HG03108 (cell line): ENCODE results near the gene LETMD1.
"Not testable (repeated sequence)": the region's sequence is repeated elsewhere in the genome, so short reads cannot be mapped to it uniquely, and the experiment has no call there.

Source experiments
- ATAC-seq: cut with Tn5 transposase; IDR thresholded peaks from one replicate; pipeline ENCODE4 v1.9.1; 2021; ENCODE audit warnings: moderate library complexity; ENCODE audit not compliant: unreplicated experiment

LETMD1 gene, protein sequence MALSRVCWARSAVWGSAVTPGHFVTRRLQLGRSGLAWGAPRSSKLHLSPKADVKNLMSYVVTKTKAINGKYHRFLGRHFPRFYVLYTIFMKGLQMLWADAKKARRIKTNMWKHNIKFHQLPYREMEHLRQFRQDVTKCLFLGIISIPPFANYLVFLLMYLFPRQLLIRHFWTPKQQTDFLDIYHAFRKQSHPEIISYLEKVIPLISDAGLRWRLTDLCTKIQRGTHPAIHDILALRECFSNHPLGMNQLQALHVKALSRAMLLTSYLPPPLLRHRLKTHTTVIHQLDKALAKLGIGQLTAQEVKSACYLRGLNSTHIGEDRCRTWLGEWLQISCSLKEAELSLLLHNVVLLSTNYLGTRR

DNA sequence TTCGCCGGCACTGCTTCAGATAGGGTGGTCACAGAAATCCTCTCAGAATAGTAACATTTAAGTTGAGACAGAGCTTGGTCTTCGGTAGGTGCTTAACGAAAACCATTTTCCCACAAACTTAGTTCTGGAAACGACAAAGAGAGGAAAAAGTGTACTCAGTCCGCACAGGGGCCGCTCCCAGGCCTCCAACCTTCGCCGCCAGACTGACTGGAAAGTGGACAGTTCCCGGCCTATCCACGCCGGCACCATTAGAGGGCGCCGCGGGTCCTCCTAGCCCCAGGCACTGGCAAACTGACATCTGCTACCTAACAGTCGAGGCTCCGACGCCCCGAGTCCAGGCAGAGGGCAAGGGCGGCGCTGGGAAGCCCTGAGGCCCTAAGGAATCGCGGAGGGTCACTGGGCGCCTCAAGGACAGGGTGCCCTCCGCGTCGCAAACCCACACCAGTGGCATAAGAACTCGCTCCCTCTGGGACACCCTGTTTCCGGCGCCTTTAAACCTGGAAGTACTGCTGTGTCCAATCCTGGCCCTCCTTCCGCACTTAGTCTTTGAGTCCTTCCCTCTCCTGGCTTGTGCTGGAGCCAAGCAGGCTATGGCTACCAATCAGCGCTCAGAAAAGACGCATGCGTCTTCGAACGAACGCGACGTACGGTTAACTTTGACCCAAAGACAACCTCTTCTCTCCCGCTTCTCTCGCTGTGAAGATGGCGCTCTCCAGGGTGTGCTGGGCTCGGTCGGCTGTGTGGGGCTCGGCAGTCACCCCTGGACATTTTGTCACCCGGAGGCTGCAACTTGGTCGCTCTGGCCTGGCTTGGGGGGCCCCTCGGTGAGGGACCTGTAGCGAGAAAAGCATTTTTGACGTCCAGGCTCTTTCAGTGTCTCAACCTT, at the start of gene LETMD1:
TSS of gene LETMD1 (plus strand) at position 673 of the 886 bp plus-strand sequence. CDS start at position 703, 30 bp downstream.
- peak; percentile 98 for ATAC-seq

GRCh38 chr12:50999093-50999492, 49.0 kb upstream of the LETMD1 start:
- ATAC-seq = no peak

DNA sequence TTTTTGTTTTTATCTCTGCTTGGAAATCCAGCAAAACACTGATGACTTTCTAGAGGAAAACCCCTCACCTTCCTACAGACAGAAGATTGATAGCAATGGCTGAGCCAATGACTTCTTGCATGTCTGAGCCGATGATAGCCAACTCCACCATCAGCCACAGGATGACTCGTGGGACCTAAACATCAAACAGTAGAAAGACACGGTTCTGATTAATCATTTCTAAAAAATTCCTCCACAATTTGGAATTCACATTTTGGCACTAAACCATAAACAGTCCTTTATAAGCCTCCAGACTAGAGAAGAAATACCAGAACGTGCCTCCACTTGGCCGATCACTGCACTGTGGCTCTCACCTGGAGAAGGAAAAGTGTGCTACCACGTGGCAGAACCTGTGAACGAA, 47.9 kb upstream of the LETMD1 start:
- ATAC-seq = no peak

DNA sequence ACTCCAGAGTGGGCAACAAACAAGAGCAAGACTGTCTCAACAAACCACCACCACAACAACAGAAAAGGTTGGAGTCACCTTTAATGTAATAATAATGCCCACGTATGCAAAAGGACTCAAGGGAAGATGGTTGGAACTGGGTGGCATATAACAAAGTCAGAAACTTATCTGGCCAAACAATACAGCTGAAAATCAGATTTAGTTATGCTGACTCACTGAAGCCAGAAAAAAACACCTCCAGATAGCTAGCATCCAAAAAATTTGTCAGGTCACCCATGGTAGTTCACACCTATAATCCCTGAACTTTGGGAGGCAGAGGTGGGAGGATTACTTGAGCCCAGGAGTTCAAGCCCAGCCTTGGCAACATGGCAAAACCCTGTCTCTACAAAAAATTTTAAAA, 46.3 kb upstream of the LETMD1 start:
- ATAC-seq = no peak

DNA sequence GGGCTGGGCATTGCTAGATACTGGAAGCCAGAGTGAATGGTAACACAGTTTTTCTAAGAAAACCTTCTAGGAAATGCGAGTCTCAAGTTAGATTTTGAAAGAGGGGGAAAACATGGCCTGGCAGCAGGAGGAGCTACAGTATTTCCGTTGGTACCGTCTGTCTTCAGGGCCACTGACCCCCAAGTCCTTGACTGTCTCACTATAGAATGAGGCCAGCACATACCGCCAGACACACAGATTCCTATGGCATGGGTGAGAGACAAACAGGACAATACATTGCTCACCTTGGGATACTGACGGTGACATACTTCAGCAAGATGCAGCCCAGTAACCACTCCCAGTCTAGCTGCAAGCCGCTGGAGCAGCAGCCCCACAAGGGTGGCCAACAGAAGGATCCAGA, 43.6 kb upstream of the LETMD1 start:
- ATAC-seq = no peak

DNA sequence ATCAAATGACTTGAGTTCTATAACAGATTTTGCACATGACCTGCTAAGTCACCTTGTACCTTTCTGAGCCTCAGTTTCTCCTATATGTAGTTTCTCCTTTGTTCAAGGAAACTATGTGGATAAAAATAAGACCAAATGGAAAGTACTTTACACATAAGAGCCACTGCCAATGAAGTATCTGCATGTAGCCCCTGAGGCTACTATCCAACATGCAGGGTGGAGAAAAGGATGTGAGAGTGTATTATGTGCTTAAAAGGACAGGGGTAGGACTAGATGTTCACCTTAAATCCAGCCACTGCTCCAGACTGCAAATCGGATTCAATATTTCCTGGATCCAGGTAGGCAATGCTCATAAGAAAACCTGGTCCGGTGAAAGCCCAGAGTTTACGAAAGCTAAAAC, 43.1 kb upstream of the LETMD1 start:
- no peak for ATAC-seq

GRCh38 chr12:51005671-51006070, 42.5 kb upstream of the LETMD1 start:
- ATAC-seq = no peak

GRCh38 chr12:51008329-51009055, 39.6 kb upstream of the LETMD1 start:
- ATAC-seq = no peak

DNA sequence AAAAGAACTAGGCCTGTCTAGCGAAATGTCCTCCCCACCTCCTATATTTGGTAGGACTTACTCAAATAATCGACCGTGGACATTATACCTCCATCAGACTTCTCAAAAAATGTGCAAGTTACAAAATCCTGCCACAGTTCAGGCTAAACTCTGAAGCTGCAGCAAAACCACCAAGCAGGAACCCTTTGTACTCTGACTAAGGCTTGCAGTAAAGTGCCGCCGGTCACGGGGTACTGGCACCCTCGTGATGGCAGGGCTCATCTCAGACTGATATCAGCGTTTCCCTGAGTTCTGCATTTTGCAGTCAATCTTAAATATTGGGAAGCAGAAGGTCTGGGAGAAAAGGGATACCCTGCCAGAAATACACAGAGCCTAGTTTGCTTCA, 39.1 kb upstream of the LETMD1 start:
- no peak for ATAC-seq

DNA sequence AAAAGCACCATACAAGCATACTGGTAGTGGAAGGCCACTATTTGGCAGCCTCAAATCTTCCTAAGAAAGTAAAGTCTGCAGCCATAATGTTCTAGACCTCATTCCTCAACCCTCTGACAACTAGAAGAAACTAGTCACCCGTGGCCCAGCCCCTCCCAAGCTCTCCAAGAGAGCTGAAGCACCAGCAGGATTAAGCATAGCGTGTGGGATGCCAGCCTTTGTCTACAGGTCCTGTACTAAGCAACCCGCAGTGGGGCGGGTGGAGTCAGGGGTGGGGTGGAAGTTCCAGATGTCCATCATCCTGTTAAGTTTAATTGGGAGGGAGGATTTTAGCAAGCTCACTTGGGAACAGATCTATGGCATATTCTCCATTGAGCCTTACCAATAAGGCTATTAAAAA, 36.2 kb upstream of the LETMD1 start:
- ATAC-seq = no peak

- no peak for ATAC-seq
Measured at GRCh38 chr12:51012570-51013236, 35.4 kb upstream of the LETMD1 start.

DNA sequence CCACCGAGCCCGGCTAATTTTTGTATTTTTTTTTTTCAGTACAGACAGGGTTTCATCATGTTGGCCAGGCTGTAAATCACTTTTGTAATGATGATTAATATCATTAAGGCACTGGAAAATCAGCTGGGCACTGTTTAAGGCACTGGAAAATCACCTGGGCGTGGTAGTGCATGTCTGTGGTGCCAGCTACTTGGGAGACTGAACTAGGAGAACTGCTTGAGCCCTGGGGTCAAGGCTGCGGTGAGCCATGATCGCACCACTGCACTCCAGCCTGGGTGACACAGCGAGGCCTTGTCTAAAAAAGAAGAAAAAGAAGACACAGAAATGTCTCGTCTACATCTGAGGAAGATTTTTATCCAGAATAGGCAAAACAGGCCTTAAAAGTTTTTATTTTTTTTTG, 34.7 kb upstream of the LETMD1 start:
- no peak for ATAC-seq

DNA sequence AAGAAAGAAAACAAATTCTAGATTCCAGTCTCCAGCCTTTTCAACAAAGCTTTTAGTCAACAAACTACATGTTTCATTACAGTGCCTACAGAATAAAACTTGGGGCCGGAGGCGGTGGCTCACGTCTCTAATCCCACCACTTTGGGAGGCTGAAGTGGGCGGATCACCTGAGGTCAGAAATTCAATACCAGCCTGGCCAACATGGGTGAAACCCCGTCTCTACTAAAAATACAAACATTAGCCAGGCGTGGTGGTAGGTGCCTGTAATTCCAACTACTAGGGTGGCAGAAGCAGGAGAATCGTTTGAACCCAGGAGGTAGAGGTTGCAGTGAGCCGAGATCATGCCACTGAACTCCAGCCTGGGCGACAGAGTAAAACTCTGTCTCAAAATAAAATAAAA, 33.7 kb upstream of the LETMD1 start:
- not testable (repeated sequence) for ATAC-seq

DNA sequence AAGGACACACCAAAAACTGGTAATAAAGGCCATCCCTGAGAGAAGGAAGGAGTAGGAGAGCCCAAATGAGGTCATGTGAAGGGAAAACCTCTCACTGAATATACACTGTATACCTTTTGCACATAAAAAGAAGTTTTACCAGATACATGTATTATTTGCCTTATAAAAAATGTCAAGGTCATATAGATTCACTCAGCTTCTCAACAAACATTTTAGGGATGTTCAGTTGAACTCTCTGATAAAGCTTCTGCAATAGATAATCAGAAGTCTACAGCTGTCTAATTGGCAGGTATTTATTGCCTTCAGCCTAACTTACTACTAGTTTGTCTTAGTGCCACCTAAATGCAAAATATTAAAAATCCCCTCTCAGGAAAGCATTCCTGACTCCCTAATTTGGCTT, 30.7 kb upstream of the LETMD1 start:
- ATAC-seq = no peak

DNA sequence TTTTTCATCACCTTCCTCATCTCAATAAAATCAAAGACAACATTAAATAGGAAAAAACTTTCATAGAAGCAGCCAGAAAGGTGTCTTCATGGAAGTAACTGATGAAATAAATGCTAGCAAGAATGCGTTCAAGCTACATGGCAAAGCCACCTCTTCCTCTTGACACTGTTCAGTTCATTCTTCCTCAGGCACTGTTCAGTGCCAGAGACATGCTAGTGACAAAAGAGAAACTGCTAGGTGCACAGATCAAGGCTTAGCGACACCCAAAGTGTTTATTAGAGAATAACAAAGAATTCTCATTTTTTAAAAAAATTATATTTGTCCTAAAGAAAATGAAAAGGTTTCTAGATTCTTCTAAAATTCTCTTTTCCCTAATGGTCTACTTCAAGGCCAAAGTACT, 29.2 kb upstream of the LETMD1 start:
- ATAC-seq = no peak

- no peak for ATAC-seq
Measured at GRCh38 chr12:51019927-51020326, 28.2 kb upstream of the LETMD1 start.

DNA sequence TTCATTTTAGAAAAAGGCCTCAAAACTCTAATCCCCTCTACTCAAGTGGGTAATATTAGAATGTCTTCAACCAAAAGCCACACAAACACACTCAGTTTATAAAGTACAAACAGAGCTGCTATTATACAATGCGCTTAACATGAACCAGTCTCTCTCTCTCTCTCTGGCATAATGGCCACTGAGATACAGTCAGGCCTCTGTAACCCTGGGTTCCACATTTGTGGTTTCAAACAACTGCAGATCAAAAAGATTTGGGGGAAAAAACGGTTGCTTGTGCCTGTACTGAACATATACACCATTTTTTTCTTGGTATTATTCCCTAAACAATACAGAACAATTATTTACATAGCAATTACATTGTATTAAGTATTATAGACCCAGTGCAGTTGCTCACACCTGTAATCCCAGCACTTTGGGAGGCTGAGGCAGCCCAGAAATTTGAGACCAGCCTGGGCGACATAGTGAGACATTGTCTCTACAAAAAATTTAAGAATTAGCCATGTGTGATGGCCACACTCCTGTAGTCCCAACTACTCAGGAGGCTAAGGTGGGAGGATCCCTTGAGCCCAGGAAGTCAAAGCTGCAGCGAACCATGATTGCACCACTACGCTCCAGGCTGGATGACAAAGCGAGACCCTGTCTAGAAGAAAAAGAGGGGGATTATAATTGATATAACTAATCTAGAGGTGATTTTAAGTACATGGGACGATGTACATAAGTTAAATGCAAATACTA, 27.5 kb upstream of the LETMD1 start:
- ATAC-seq = no peak

DNA sequence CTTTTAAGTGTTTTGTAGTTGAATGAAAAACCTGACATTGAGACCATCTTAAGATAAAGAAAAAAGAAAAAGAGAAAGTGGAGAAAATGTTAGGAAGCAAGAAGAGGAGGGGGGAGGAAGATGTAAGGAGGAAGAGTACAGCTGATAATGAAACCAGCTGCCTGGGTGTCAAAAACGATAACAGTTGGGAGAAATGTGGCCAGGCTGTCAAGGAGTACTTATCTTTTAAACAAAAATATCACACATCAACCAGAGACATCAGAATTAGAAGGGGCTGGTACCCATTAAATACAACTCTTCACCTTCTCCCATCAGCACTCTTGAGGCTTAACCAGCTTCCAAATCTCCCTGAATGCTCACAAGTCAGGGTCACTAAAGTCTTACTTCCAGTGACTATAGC, 26.4 kb upstream of the LETMD1 start:
- ATAC-seq = no peak

DNA sequence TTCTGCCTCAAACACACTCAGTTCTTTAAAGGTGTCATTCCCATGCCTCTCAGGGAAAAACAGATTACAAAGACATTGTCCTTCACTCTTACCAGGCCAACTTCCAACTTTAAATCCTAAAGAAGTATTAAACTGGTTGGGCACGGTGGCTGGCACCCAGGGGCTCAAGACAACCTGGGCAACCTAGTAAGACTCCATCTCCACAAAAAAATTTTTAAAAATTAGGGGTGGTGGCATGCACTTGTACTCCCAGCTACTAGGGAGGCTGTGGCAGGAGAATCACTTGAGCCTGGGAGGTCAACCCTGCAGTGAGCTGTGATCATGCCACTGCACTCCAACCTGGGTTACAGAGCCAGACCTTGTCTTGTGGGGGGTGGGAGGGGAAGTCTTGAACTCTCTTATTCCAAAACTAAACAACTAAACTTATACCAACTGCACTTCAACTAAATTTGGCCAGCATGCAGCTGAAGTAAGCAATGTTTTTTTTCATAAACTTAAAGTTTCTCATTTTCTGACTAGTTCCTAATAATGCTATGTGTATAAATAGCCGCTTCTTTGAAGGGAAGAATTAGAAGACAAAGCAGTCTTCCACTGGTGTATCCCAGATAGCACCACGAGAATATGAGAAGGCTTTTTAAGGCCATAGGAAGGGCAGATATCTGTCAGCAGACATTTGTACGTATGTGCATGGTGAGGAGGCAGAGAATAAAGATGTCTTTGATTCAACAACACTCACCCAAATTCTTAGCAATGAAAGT, 24.3 kb upstream of the LETMD1 start:
- no peak for ATAC-seq
